K562 (cell line): ENCODE data around the gene DPP10.

ENCODE experiments used
- ATF7 ChIP-seq: fragments of 450-650 bp; IDR thresholded peaks from 2 replicates; pipeline ENCODE4 v1.7.1; 2014; ENCODE audit warnings: mild to moderate bottlenecking, moderate library complexity
- BRF1 ChIP-seq: IDR thresholded peaks from 3 replicates; pipeline ENCODE4 v1.6.1; 2011; ENCODE audit warnings: borderline replicate concordance, mild to moderate bottlenecking; ENCODE audit not compliant: insufficient read length; ENCODE audit errors: extremely low read depth
- CCAR2 ChIP-seq: fragments of 200-400 bp; formaldehyde crosslinking; IDR thresholded peaks from 2 replicates; pipeline ENCODE4 v1.6.1; 2017; ENCODE audit warnings: mild to moderate bottlenecking, low read depth, low read length
- CEBPB ChIP-seq: fragments of 450-650 bp; IDR thresholded peaks from 2 replicates; pipeline ENCODE4 v1.6.1; 2016; ENCODE audit warnings: missing genetic modification characterization, missing compliant biosample characterization
- CHCHD3 ChIP-seq: fragments of 250-450 bp; sonication (Bioruptor Pico); IDR thresholded peaks from 2 replicates; pipeline ENCODE4 v2.1.2; 2022; ENCODE audit warnings: mild to moderate bottlenecking
- HMGN3 ChIP-seq: IDR thresholded peaks from 2 replicates; pipeline ENCODE4 v1.6.1; 2011; ENCODE audit warnings: borderline replicate concordance, low read depth, mild to moderate bottlenecking, mixed read lengths, low read length; ENCODE audit not compliant: insufficient read length; ENCODE audit errors: extremely low read depth
- KAT2B ChIP-seq: IDR thresholded peaks from one replicate; pipeline ENCODE4 v1.6.1; 2012; ENCODE audit warnings: low read depth, mild to moderate bottlenecking, control low read depth, inconsistent platforms, low read length, moderate library complexity
- NFATC3 ChIP-seq: fragments of 450-650 bp; IDR thresholded peaks from 2 replicates; pipeline ENCODE4 v1.6.1; 2017; ENCODE audit warnings: mild to moderate bottlenecking
- REST ChIP-seq, 2 experiments: fragments of 450-650 bp; formaldehyde crosslinking in 1 of 2; IDR thresholded peaks; 2 replicates each; pipeline versions ENCODE4 v1.4.0 to v1.6.1; 2014 to 2020; ENCODE audit warnings: mild to moderate bottlenecking in 2 of 2, borderline replicate concordance in 1 of 2, low read depth in 1 of 2
- SREBF1 ChIP-seq: fragments of 150-350 bp; IDR thresholded peaks from 2 replicates; pipeline ENCODE4 v1.6.1; 2014; ENCODE audit warnings: antibody characterized with exemption, low read depth, low read length, borderline replicate concordance
- THRAP3 ChIP-seq: fragments of 450-650 bp; IDR thresholded peaks from 2 replicates; pipeline ENCODE4 v1.6.1; 2016; ENCODE audit warnings: mild to moderate bottlenecking, inconsistent platforms, borderline replicate concordance
- ZBTB49 ChIP-seq: sonication (generic); formaldehyde crosslinking; IDR thresholded peaks from 2 replicates; pipeline ENCODE4 v1.8.0; 2022; ENCODE audit warnings: missing genetic modification reagents, mild to moderate bottlenecking, borderline replicate concordance
- ZNF609 ChIP-seq: sonication (generic); formaldehyde crosslinking; IDR thresholded peaks from 2 replicates; pipeline ENCODE4 v1.8.1; 2023; ENCODE audit warnings: missing genetic modification reagents, mild to moderate bottlenecking, borderline replicate concordance
- TF ChIP-seq, protein P1 (sequence below): IDR thresholded peaks from 3 replicates; pipeline ENCODE4 v1.6.1; 2011; ENCODE audit warnings: borderline replicate concordance, mild to moderate bottlenecking; ENCODE audit not compliant: insufficient read length, insufficient read depth

DNA sequence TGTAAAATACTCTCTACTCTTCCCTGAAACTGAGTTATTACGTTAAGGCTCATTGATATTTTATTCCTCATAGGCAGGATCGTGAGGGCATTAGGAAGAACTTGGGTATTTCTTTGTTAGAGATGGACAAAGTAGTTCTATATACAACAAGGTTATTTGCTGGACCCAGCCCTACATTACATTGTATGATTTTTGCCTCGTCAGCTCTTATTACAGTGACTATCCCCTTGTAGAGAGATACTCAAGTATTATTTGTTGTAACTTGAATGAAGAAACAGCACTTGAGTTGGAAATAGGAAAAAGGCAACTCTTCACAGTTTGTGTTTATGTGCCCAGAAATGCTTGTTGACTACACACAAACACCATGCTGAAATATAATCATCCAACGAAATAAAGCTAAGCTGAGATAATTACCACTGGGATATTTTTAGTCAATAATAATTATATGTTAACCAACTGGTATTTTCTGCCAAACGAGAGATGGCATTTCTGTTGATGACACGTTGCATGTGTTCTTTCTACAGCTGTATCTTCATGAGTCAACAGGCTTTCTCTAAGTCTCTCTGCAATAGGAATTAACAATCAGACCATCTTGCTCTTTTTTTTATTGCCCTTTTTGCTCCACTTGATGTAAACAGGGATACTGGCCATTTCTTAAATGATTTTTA, 947.6 kb downstream of the DPP10 start:
- TF ChIP-seq REST (IDR thresholded peaks at IDR 0.05; ENCODE audit: borderline replicate concordance) (no peak), REST (CRISPR knock-in tag; IDR thresholded peaks at IDR 0.05; ENCODE audit: low read depth) (no peak), NFATC3 (no peak), SREBF1 (no peak), THRAP3 (no peak), CEBPB (tag) (no peak), ATF7 (no peak), ZBTB49 (CRISPR knock-in tag) (no peak), HMGN3 (no peak), ZNF609 (no peak), CCAR2 (no peak), CHCHD3 (no peak), BRF1 (no peak), KAT2B (no peak)
- TF ChIP-seq, protein P1, sequence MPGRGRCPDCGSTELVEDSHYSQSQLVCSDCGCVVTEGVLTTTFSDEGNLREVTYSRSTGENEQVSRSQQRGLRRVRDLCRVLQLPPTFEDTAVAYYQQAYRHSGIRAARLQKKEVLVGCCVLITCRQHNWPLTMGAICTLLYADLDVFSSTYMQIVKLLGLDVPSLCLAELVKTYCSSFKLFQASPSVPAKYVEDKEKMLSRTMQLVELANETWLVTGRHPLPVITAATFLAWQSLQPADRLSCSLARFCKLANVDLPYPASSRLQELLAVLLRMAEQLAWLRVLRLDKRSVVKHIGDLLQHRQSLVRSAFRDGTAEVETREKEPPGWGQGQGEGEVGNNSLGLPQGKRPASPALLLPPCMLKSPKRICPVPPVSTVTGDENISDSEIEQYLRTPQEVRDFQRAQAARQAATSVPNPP, result no peak
